ENCODE measurements around the gene EIF3J.
"Not testable (repeated sequence)": the region's sequence is repeated elsewhere in the genome, so short reads cannot be mapped to it uniquely, and the experiment has no call there.

EIF3J gene

GRCh38 chr15:44542596-44542995 is 5.6 kb downstream of the EIF3J start:
- DNase-seq, result no peak

DNA sequence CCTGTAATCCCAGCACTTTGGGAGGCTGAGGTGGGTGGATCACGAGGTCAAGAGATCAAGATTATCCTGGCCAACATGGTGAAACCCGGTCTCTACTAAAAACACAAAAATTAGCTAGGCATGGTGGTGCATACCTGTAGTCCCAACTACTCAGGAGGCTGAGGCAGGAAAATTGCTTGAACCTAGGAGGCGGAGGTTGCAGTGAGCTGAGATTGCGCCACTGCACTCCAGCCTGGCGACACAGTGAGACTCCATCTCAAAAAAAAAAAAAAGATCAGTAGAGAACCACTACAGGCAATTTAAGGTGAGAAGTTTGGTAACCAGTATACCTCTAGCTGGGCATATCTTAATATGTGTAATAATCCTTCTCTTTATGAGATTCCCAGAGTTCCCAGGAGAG is 7.8 kb downstream of the EIF3J start:
- DNase-seq, result not testable (repeated sequence)

DNA sequence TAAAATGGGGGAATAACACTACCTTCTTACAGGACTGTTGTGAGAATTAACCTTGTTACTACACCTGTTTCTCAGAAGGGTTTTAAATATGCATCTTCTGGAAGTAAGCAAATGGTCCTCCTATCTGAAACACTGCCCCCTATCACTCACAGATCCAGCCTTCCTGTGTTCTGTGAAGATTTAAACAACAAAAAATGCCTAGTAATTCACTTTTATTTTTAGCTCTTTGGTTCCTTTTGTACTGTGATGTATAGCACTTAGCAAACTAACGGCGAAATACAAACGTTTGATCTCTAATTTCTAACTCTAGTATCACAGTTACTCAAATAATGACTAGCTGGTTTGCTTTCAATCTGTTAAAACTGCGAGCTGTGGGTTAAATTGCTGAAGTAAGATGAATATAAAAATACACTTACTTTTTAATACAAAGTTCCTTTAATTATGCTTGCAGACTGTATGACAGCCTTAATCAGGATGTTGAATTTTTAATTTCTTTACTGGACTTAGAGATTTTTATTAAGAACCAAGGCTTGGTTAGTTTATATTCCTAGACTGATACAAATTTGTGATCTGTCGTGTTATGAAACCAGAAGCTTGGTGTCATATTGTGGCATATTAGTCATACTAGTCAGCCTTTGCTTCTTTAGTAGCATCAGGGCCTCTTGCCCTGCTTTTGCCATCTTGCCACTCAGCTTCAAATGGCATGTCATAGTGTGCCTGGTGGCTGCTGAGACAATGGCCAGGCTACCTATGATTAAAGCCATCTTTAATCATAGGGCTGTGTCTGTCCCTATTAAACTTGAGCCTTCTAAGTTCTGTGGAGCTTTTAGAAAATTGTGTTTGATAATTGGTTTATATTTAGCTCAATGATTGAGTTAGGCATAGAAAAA is 9.2 kb downstream of the EIF3J start:
- DNase-seq, result no peak

- not testable (repeated sequence) for DNase-seq
Measured at GRCh38 chr15:44549152-44549551, 12.2 kb downstream of the EIF3J start.

DNA sequence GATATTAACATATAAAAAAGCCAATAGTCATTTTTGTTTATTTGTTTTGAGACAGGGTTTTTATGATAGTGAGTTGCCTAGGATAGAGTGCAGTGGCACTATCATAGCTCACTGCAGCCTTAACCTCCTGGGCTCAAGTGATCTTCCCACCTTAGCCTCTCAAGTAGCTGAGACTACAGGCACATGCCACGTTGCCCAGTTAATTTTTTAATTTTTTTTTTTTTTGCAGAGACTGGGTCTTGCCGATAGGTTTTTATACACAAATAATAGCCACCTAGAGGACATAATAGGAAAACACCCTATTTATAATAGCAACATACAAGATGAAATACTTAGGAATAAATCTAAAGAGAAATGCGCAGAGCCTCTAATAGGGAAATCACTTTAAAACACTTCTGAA is 13.3 kb downstream of the EIF3J start:
- DNase-seq, result no peak

DNA sequence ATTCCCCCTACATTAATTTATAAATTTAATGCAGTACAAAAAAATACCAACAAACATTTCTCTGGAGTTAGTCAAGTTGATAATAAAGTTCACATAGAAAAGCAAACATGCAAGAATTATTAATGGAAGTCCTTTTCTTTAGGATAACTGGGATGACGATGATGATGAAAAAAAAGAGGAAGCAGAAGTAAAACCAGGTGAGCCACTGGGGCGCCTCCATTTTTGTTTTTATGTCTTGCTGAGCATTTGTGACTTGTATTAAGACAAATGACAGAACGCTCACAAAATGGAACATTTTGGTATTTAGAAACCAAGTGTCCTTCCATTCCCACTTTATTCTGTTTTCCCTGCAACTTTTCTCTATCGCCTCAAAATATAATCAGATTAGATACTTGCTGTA is 13.8 kb downstream of the EIF3J start:
- no peak for DNase-seq

DNA sequence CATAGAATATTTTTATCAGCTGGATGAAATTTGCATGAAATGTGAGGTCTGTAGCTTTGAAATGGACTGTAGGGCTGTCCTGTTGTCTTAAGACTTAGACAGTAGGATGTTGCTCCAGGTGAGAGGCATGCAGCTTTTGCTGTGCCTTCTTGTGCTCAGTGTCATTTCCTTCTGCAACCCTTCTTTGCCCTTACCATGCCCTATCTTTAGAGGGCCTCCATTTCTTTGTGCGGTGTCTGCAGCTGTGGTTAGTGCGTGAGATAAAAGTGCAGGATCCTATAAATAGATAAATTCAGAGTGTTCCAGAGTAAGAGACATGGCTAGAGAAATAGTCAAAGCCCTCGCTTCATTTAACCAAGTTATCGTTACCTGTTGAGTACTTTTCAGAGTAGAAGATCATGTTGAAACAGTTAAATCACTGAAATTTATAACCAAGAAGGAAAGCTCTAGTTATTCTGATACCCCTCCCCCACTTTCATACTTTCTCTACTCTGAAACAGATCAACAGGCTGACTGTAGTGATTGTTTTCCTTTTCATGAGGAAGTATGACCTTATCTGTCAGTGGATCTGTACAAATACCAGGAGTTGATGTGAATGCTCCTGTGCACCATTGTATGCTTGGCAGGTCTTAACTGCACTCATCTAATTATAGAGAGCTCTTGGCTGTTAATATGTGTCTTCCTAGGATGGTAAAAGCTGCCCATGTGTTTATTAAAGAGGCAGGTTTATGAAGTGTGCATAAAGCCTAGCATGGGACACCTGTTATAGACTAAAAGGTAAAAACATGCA is 18.2 kb downstream of the EIF3J start:
- no peak for DNase-seq

- not testable (repeated sequence) for DNase-seq
Measured at GRCh38 chr15:44560926-44561325, 24.0 kb downstream of the EIF3J start.

- no peak for DNase-seq
Measured at GRCh38 chr15:44565387-44566154, 28.6 kb downstream of the EIF3J start.

- no peak for DNase-seq
Measured at GRCh38 chr15:44566155-44566540, 29.2 kb downstream of the EIF3J start.

- no peak for DNase-seq
Measured at GRCh38 chr15:44568338-44568737, 31.4 kb downstream of the EIF3J start.

GRCh38 chr15:44569316-44569715 is 32.4 kb downstream of the EIF3J start:
- DNase-seq, result no peak

- no peak for DNase-seq
Measured at GRCh38 chr15:44570361-44570760, 33.4 kb downstream of the EIF3J start.

GRCh38 chr15:44573386-44573785 is 36.4 kb downstream of the EIF3J start:
- DNase-seq, result no peak

GRCh38 chr15:44574734-44575133 is 37.8 kb downstream of the EIF3J start:
- no peak for DNase-seq

GRCh38 chr15:44580105-44580504 is 43.2 kb downstream of the EIF3J start:
- no peak for DNase-seq

DNA sequence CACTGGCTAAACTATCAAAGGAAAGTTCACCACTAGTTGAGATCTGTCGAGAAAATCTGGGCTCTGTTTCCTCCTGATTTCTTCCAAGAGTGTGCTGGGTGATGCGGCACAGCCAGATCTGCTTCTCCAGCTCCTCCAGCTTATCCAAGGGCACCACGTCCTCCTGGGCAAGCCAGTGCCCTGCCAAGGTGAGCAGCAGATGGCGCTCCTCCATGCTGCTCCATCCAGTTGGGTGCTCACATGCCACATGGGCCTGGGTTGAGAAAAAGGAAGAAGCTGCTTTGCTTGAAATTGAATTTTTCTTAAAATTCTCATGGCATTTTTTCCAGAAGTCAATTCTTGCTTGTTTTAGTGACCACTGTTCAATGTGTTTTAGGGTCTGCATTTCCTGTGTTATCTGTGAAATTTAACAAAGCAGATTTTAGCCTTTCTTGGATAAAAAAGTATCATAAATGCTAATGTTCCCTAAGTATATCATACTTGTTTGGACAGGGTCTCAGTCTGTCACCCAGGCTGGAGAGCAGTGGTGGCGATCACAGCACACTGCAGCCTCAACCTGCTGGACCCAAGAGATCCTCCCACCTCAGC is 47.3 kb downstream of the EIF3J start:
- DNase-seq, result no peak

- DNase-seq, result no peak
Measured at GRCh38 chr15:44585633-44586032, 48.7 kb downstream of the EIF3J start.

- DNase-seq, result no peak
Measured at GRCh38 chr15:44588541-44588940, 51.6 kb downstream of the EIF3J start.

DNA sequence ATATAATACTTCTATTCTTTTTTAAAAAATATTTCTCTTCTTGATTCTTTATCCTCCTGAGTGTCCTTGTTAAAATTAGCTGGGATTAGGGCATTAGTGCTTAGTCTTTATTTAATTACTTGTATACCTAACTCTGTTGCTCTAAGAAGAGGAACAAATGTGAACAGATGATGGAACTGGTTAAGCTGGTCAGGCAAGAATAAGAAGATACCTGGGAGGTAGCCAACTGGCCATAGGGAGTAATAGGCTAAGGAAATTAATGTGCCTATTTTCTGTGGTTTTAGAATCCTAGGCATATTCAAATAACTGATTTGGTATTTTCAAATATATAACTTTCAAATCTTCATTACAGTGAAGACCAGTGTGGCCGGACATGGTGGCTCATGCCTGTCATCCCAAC is 54.4 kb downstream of the EIF3J start:
- DNase-seq, result no peak

GRCh38 chr15:44593042-44593736 is 56.2 kb downstream of the EIF3J start:
- DNase-seq, result no peak

DNA sequence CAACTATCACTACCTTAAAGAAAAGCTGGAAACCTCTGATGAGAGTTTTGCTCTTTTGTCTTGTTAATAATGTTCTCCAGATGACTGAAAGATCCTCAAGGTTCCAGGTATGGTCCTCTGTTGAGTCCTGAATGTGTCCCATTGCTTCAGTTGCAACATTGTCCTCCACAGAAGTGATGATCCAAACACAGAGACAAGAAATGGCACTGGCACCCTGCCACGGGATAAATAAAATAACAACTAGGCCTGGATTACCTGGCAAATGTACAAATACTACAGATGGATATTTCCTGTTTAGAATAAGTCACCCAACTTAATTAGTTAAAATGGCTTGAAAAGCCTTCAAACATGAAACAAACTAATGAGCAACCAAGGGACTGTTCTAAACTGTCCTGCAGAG is 58.3 kb downstream of the EIF3J start:
- no peak for DNase-seq
